GM12864 (cell line): ENCODE data around the gene GLYATL1B.
"Not testable (repeated sequence)": the region's sequence is repeated elsewhere in the genome, so short reads cannot be mapped to it uniquely, and the experiment has no call there.

ENCODE experiments used
- DNase-seq: peaks from one replicate; pipeline ENCODE4 v3.0.0-alpha.2; 2011; ENCODE audit warnings: low read depth
- H3K4me3 ChIP-seq: 2 replicates; pipeline ENCODE4 v1.5.1; 2011; ENCODE audit warnings: mild to moderate bottlenecking, low read depth, low read length, control low read depth
- CTCF ChIP-seq: IDR thresholded peaks from 2 replicates; pipeline ENCODE4 v1.5.1; 2011; ENCODE audit warnings: low read depth, mild to moderate bottlenecking, moderate library complexity, low read length, control low read depth, inconsistent platforms; ENCODE audit errors: missing control alignments

Gene GLYATL1B

GRCh38 chr11:59086007-59086406 is at the start of gene GLYATL1B:
TSS of gene GLYATL1B (plus strand) at chr11:59086307. CDS start at chr11:59086307, 0 bp downstream.
- DNase-seq, H3K4me3 ChIP-seq: not testable (repeated sequence)

GRCh38 chr11:59036542-59036941 is 49.6 kb upstream of the GLYATL1B start:
- not testable (repeated sequence) for H3K4me3 ChIP-seq, DNase-seq

GRCh38 chr11:59037434-59037833 is 48.7 kb upstream of the GLYATL1B start:
- not testable (repeated sequence) for H3K4me3 ChIP-seq, DNase-seq

- no peak overlapping the region for H3K4me3 ChIP-seq
- TF ChIP-seq CTCF: no peak
- no peak for DNase-seq
These were observed 45.5 kb upstream of the GLYATL1B start for GRCh38 chr11:59040607-59041006.

- H3K4me3 ChIP-seq, DNase-seq: not testable (repeated sequence)
These were observed 34.7 kb upstream of the GLYATL1B start for GRCh38 chr11:59051383-59051782.

GRCh38 chr11:59052355-59052754 is 33.8 kb upstream of the GLYATL1B start:
- not testable (repeated sequence) for H3K4me3 ChIP-seq, DNase-seq

- H3K4me3 ChIP-seq: no peak overlapping the region
- DNase-seq: peak; percentile 39
- peak; percentile 82 for TF ChIP-seq CTCF
These were observed 32.7 kb upstream of the GLYATL1B start for GRCh38 chr11:59053387-59053786.

GRCh38 chr11:59058120-59059033 is 27.7 kb upstream of the GLYATL1B start:
- peak; percentile 93 for TF ChIP-seq CTCF
- H3K4me3 ChIP-seq: peak overlapping the region; percentile 58
- peak; percentile 87 for DNase-seq

GRCh38 chr11:59060096-59060495 is 26.0 kb upstream of the GLYATL1B start:
- DNase-seq, H3K4me3 ChIP-seq: not testable (repeated sequence)

GRCh38 chr11:59062602-59063529 is 23.2 kb upstream of the GLYATL1B start:
- H3K4me3 ChIP-seq: no peak overlapping the region
- TF ChIP-seq CTCF: no peak
- no peak for DNase-seq

GRCh38 chr11:59063996-59064727 is 21.9 kb upstream of the GLYATL1B start:
- not testable (repeated sequence) for H3K4me3 ChIP-seq, DNase-seq
